Panc1 (cell line): Measurements from ENCODE around the gene SGCA.

Source experiments
- POLR2AphosphoS5 ChIP-seq: IDR thresholded peaks from 2 replicates; pipeline ENCODE4 v1.6.1; 2012; ENCODE audit warnings: mild to moderate bottlenecking, low read depth, low read length, moderate library complexity
- TF ChIP-seq, protein P1 (sequence below): fragments of 450-650 bp; IDR thresholded peaks from 2 replicates; pipeline ENCODE4 v1.5.1; 2017; ENCODE audit warnings: mild to moderate bottlenecking

DNA sequence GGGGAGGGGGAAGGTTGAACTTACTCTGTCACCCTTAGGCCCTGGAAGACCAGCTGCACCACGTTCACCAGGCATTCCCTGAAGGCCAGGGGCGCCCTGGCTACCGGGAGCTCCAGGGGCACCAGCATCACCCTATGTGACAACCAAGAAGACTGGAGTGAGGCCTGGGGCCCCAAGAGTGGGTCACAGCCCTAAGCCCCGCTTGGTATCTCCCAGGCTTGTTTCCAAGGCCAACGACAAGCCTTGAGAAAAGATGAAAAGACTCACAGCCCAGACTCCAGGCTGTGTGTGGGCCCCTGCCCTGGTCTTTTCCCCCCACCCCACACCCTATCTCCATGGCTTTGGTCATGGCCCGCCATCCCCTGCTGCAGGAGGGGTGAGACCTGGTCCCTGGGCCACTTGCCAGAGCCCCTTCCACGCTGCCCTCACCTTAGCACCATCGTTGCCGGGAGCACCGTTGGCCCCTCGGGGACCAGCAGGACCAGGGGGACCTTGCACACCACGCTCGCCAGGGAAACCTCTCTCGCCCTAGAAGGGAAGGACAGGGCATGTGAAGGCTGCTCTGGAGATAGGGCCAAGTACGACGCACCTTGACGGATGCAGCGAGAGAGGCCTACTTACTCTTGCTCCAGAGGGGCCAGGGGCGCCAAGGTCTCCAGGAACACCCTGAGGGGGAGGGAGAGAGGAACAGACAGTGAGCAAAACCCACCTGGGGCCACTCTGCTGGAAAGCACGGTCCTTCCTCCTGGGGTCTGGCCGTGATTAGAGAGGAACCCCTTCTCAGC lies 25.7 kb downstream of the SGCA start:
- TF ChIP-seq, protein P1, sequence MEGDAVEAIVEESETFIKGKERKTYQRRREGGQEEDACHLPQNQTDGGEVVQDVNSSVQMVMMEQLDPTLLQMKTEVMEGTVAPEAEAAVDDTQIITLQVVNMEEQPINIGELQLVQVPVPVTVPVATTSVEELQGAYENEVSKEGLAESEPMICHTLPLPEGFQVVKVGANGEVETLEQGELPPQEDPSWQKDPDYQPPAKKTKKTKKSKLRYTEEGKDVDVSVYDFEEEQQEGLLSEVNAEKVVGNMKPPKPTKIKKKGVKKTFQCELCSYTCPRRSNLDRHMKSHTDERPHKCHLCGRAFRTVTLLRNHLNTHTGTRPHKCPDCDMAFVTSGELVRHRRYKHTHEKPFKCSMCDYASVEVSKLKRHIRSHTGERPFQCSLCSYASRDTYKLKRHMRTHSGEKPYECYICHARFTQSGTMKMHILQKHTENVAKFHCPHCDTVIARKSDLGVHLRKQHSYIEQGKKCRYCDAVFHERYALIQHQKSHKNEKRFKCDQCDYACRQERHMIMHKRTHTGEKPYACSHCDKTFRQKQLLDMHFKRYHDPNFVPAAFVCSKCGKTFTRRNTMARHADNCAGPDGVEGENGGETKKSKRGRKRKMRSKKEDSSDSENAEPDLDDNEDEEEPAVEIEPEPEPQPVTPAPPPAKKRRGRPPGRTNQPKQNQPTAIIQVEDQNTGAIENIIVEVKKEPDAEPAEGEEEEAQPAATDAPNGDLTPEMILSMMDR = no peak
- TF ChIP-seq POLR2AphosphoS5 = no peak
